GM19468 (cell line): ENCODE measurements around the gene KIAA0753.

Source experiments
- ATAC-seq: cut with Tn5 transposase; IDR thresholded peaks from one replicate; pipeline ENCODE4 v1.9.1; 2021; ENCODE audit warnings: mild to moderate bottlenecking, moderate library complexity, moderate number of reproducible peaks; ENCODE audit not compliant: unreplicated experiment; ENCODE audit errors: extremely low read depth

KIAA0753 gene

DNA sequence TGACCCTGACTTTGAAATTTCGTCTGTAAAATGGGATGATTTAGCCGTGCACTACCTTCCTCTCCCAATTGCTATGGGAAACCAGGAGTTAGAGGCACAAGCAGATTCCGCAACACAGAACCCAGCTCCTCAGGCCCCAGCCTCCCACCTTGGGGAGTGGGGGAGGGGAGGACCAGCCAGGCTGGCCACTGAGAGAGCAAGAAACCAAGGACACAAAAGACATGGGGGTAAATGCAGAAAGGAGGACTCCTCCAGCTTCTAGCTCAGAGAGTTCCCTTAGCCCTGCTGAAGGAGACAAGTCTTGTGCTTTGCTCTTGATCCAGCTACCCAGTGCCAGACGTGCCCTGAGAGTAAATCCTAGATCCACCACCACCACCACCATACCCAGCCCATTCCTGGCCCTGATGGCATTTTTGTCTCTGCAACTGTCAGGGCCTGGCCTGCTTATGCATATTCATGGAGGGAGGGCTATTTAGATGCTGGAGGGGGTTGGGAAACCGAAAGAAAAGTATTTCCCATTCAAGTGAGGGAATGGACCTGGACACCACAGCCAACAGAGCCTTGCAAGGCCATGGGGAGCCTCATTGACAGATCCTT is 110.1 kb downstream of the KIAA0753 start:
- no peak for ATAC-seq

GRCh38 chr17:6528557-6528956 is 112.0 kb downstream of the KIAA0753 start:
- ATAC-seq = no peak
